H1 (cell line): Measurements from ENCODE around the gene HSDL2.

Source experiments
- HDAC2 ChIP-seq, 2 experiments: fragments of 300-600 bp in 1 of 2; sonication (generic) in 1 of 2; IDR thresholded peaks; 2 replicates each; pipeline ENCODE4 v1.6.1; 2011 to 2012; ENCODE audit warnings: low read depth in 2 of 2, low read length in 2 of 2, mild to moderate bottlenecking in 2 of 2, moderate library complexity in 2 of 2, borderline replicate concordance in 1 of 2, inconsistent platforms in 1 of 2
- KDM4A ChIP-seq: IDR thresholded peaks from one replicate; pipeline ENCODE4 v1.7.1; 2012; ENCODE audit warnings: low read depth, mild to moderate bottlenecking, moderate library complexity, low read length, inconsistent platforms; ENCODE audit not compliant: severe bottlenecking
- SIN3A ChIP-seq, 2 experiments: IDR thresholded peaks in 1 of 2; conservative IDR thresholded peaks in 1 of 2; 2 replicates each; pipeline ENCODE4 v1.6.1; 2011 to 2012; ENCODE audit warnings: low read length in 2 of 2, improper control_type of control experiment in 1 of 2, low read depth in 1 of 2, mild to moderate bottlenecking in 1 of 2
- TF ChIP-seq, protein P1 (sequence below), 3 experiments: IDR thresholded peaks; 1 replicate in 2 of 3; 2 replicates in 1 of 3; pipeline versions ENCODE4 v1.5.1 to v1.6.1; 2011; ENCODE audit warnings: low read length in 3 of 3, mild to moderate bottlenecking in 3 of 3, inconsistent platforms in 2 of 3, low read depth in 1 of 3, moderate library complexity in 1 of 3; ENCODE audit not compliant: insufficient read depth in 1 of 3; ENCODE audit errors: control extremely low read depth in 1 of 3

GRCh38 chr9:112403614-112404201, 23.8 kb downstream of the HSDL2 start:
- TF ChIP-seq KDM4A: no peak
- TF ChIP-seq, protein P1, sequence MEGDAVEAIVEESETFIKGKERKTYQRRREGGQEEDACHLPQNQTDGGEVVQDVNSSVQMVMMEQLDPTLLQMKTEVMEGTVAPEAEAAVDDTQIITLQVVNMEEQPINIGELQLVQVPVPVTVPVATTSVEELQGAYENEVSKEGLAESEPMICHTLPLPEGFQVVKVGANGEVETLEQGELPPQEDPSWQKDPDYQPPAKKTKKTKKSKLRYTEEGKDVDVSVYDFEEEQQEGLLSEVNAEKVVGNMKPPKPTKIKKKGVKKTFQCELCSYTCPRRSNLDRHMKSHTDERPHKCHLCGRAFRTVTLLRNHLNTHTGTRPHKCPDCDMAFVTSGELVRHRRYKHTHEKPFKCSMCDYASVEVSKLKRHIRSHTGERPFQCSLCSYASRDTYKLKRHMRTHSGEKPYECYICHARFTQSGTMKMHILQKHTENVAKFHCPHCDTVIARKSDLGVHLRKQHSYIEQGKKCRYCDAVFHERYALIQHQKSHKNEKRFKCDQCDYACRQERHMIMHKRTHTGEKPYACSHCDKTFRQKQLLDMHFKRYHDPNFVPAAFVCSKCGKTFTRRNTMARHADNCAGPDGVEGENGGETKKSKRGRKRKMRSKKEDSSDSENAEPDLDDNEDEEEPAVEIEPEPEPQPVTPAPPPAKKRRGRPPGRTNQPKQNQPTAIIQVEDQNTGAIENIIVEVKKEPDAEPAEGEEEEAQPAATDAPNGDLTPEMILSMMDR (IDR thresholded peaks at IDR 0.05; ENCODE audit: control extremely low read depth in 1 of 3, insufficient read depth in 1 of 3, low read depth in 1 of 3, low read length in 3 of 3): no peak
- no peak for TF ChIP-seq HDAC2 (IDR thresholded peaks at IDR 0.05; ENCODE audit: borderline replicate concordance in 1 of 2, low read depth in 2 of 2, low read length in 2 of 2)
- no peak for TF ChIP-seq SIN3A (conservative IDR thresholded peaks at IDR 0.05 in 1 of 2, IDR thresholded peaks at IDR 0.05 in 1 of 2; ENCODE audit: low read depth in 1 of 2, low read length in 2 of 2)
